ENCODE data around the gene CDPF1.
"Not testable (repeated sequence)": the region's sequence is repeated elsewhere in the genome, so short reads cannot be mapped to it uniquely, and the experiment has no call there.

Gene CDPF1

GRCh38 chr22:46275455-46276122, 25.5 kb upstream of the CDPF1 start:
- TF ChIP-seq EZH2 (IDR thresholded peaks at IDR 0.05) (no peak), POLR2AphosphoS5 (IDR thresholded peaks at IDR 0.05; ENCODE audit: borderline replicate concordance, low read depth, low read length) (no peak), FOXP2 (optimal IDR thresholded peaks at IDR 0.05; ENCODE audit: control extremely low read depth, extremely low read length, insufficient read depth) (no peak)
- peaks cover 8% of the 10 kb centered on the region for H3K36me3 ChIP-seq (ENCODE audit: insufficient read depth, low read length)
- no peak for DNase-seq (ENCODE audit: low read depth, low spot score)
- H3K27ac ChIP-seq = no peak overlapping the region
- no peak overlapping the region for H3K9ac ChIP-seq (ENCODE audit: insufficient read length)
- H3K4me3 ChIP-seq = no peak overlapping the region
- no peaks in the 10 kb centered on the region for H3K9me3 ChIP-seq (ENCODE audit: low read depth, low read length)

GRCh38 chr22:46274381-46274780, 24.3 kb upstream of the CDPF1 start:
- no peak for DNase-seq (ENCODE audit: low read depth, low spot score)
- TF ChIP-seq EZH2 (IDR thresholded peaks at IDR 0.05) (no peak), POLR2AphosphoS5 (IDR thresholded peaks at IDR 0.05; ENCODE audit: borderline replicate concordance, low read depth, low read length) (no peak), FOXP2 (optimal IDR thresholded peaks at IDR 0.05; ENCODE audit: control extremely low read depth, extremely low read length, insufficient read depth) (no peak)
- no peak overlapping the region for H3K4me3 ChIP-seq
- H3K36me3 ChIP-seq (ENCODE audit: insufficient read depth, low read length) = peaks cover 8% of the 10 kb centered on the region
- no peak overlapping the region for H3K27ac ChIP-seq
- H3K9me3 ChIP-seq (ENCODE audit: low read depth, low read length) = no peaks in the 10 kb centered on the region
- no peak overlapping the region for H3K9ac ChIP-seq (ENCODE audit: insufficient read length)

- Histone ChIP-seq H3K27ac (no peak overlapping the region), H3K36me3 (ENCODE audit: insufficient read depth, low read length) (peaks cover 8% of the 10 kb centered on the region), H3K9me3 (ENCODE audit: low read depth, low read length) (no peaks in the 10 kb centered on the region), H3K4me3 (no peak overlapping the region), H3K9ac (ENCODE audit: insufficient read length) (no peak overlapping the region)
- no peak for TF ChIP-seq FOXP2 (optimal IDR thresholded peaks at IDR 0.05; ENCODE audit: control extremely low read depth, extremely low read length, insufficient read depth)
- no peak for TF ChIP-seq EZH2 (IDR thresholded peaks at IDR 0.05)
- TF ChIP-seq POLR2AphosphoS5 (IDR thresholded peaks at IDR 0.05; ENCODE audit: borderline replicate concordance, low read depth, low read length) = no peak
- DNase-seq (ENCODE audit: low read depth, low spot score) = no peak
Observed at GRCh38 chr22:46273432-46274148, 23.5 kb upstream of the CDPF1 start.

- no peak overlapping the region for H3K9ac ChIP-seq (ENCODE audit: insufficient read length)
- no peak overlapping the region for H3K4me3 ChIP-seq
- DNase-seq (ENCODE audit: low read depth, low spot score) = no peak
- H3K36me3 ChIP-seq (ENCODE audit: insufficient read depth, low read length) = peaks cover 8% of the 10 kb centered on the region
- H3K27ac ChIP-seq = no peak overlapping the region
- H3K9me3 ChIP-seq (ENCODE audit: low read depth, low read length) = no peaks in the 10 kb centered on the region
- TF ChIP-seq EZH2 (IDR thresholded peaks at IDR 0.05) = no peak
- no peak for TF ChIP-seq FOXP2 (optimal IDR thresholded peaks at IDR 0.05; ENCODE audit: control extremely low read depth, extremely low read length, insufficient read depth)
- no peak for TF ChIP-seq POLR2AphosphoS5 (IDR thresholded peaks at IDR 0.05; ENCODE audit: borderline replicate concordance, low read depth, low read length)
Observed at GRCh38 chr22:46272762-46273431, 22.8 kb upstream of the CDPF1 start.

GRCh38 chr22:46272196-46272595, 22.1 kb upstream of the CDPF1 start:
- Histone ChIP-seq H3K9me3 (ENCODE audit: low read depth, low read length) (no peaks in the 10 kb centered on the region), H3K4me3 (no peak overlapping the region), H3K27ac (no peak overlapping the region), H3K9ac (ENCODE audit: insufficient read length) (no peak overlapping the region), H3K36me3 (ENCODE audit: insufficient read depth, low read length) (peaks cover 8% of the 10 kb centered on the region)
- no peak for DNase-seq (ENCODE audit: low read depth, low spot score)
- TF ChIP-seq EZH2 (IDR thresholded peaks at IDR 0.05) (no peak), FOXP2 (optimal IDR thresholded peaks at IDR 0.05; ENCODE audit: control extremely low read depth, extremely low read length, insufficient read depth) (no peak), POLR2AphosphoS5 (IDR thresholded peaks at IDR 0.05; ENCODE audit: borderline replicate concordance, low read depth, low read length) (no peak)

GRCh38 chr22:46269564-46269963, 19.5 kb upstream of the CDPF1 start:
- H3K9ac ChIP-seq (ENCODE audit: insufficient read length) = no peak overlapping the region
- H3K36me3 ChIP-seq (ENCODE audit: insufficient read depth, low read length) = no peaks in the 10 kb centered on the region
- DNase-seq (ENCODE audit: low read depth, low spot score) = no peak
- no peak for TF ChIP-seq EZH2 (IDR thresholded peaks at IDR 0.05)
- TF ChIP-seq FOXP2 (optimal IDR thresholded peaks at IDR 0.05; ENCODE audit: control extremely low read depth, extremely low read length, insufficient read depth) = no peak
- no peak for TF ChIP-seq POLR2AphosphoS5 (IDR thresholded peaks at IDR 0.05; ENCODE audit: borderline replicate concordance, low read depth, low read length)
- no peaks in the 10 kb centered on the region for H3K9me3 ChIP-seq (ENCODE audit: low read depth, low read length)
- H3K4me3 ChIP-seq = no peak overlapping the region
- no peak overlapping the region for H3K27ac ChIP-seq

GRCh38 chr22:46267431-46268279, 17.6 kb upstream of the CDPF1 start, which contains the start of gene TTC38:
Gene TTC38 (plus strand): TSS chr22:46268008. CDS start chr22:46268040, 32 bp downstream.
- Histone ChIP-seq H3K9ac (ENCODE audit: insufficient read length) (peak within 1 kb of the TSS; percentile 59), H3K27ac (no peak within 1 kb of the TSS)
- no peak for DNase-seq (ENCODE audit: low read depth, low spot score)

GRCh38 chr22:46265627-46266026, 15.5 kb upstream of the CDPF1 start:
- not testable (repeated sequence) for H3K36me3 ChIP-seq (ENCODE audit: insufficient read depth, low read length); DNase-seq (ENCODE audit: low read depth, low spot score); H3K9ac ChIP-seq (ENCODE audit: insufficient read length); H3K9me3 ChIP-seq (ENCODE audit: low read depth, low read length); H3K4me3 ChIP-seq; H3K27ac ChIP-seq

More at GRCh38 chr22:46267431-46268279, 17.6 kb upstream of the CDPF1 start, which contains the start of gene TTC38:
- H3K36me3 ChIP-seq (ENCODE audit: insufficient read depth, low read length) = no peaks in the 10 kb centered on the region
- peak within 1 kb of the TSS; percentile 74 for H3K4me3 ChIP-seq
- H3K9me3 ChIP-seq (ENCODE audit: low read depth, low read length) = no peaks in the 10 kb centered on the region
- TF ChIP-seq FOXP2 (optimal IDR thresholded peaks at IDR 0.05; ENCODE audit: control extremely low read depth, extremely low read length, insufficient read depth) (no peak), POLR2AphosphoS5 (IDR thresholded peaks at IDR 0.05; ENCODE audit: borderline replicate concordance, low read depth, low read length) (peak; percentile 33; the same call in 1 of the 2 replicates)

GRCh38 chr22:46264520-46264919, 14.4 kb upstream of the CDPF1 start:
- DNase-seq (ENCODE audit: low read depth, low spot score); H3K36me3 ChIP-seq (ENCODE audit: insufficient read depth, low read length); H3K4me3 ChIP-seq; H3K9me3 ChIP-seq (ENCODE audit: low read depth, low read length); H3K27ac ChIP-seq; H3K9ac ChIP-seq (ENCODE audit: insufficient read length): not testable (repeated sequence)
